Measurements from ENCODE around the gene CHRD.

Gene CHRD

DNA sequence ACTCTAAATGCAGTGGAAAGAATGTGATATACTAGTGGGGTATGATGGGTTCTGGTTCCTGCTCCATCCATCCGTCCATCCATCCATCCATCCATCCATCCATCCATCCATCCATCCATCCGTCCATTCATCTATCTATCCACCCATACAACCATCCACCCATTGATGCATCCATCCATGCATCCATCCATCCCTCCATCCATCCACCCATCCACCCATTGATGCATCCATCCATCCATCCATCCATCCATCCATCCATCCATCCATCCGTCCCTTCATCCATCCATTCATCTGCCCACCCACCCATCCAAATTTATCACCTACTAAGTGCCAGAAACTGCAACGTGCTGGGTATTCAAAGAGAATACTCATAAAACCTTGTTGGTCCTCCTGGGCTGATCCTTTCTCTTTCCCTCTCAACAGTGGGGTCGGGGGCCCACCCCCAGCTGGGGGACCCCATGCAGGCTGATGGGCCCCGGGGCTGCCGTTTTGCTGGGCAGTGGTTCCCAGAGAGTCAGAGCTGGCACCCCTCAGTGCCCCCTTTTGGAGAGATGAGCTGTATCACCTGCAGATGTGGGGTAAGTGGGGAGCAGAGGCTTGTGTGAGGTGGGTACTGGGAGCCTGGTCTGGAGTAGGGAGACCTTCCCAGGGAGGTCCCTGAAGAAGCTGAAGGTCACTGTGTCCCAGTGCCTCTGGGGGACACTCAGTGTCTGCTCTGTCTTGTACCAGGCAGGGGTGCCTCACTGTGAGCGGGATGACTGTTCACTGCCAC, 8.5 kb downstream of the CHRD start:
- H3K9me3 Mint-ChIP-seq: no peaks in the 10 kb centered on the region
- no peaks in the 10 kb centered on the region for H3K36me3 Mint-ChIP-seq (ENCODE audit: low read depth)
- H3K4me1 Mint-ChIP-seq (ENCODE audit: low read depth): no peaks in the 10 kb centered on the region
- peaks cover 19% of the 10 kb centered on the region for H3K27me3 Mint-ChIP-seq (ENCODE audit: low read depth)
- no peak overlapping the region for H3K27ac Mint-ChIP-seq
- no peak for DNase-seq (ENCODE audit: low spot score)
- H3K4me3 Mint-ChIP-seq: no peak overlapping the region

DNA sequence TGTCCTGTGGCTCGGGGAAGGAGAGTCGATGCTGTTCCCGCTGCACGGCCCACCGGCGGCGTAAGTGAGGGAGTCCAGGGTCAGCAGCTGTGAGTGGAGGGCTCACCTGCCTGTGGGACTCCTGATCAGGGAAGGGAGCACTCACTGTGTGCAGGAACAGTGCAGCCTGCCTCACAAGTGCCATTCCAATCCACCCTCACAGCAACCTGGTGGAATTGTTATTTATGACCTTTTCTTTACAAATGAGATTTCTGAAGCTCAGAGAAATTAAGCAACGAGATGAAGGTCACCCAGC, 9.0 kb downstream of the CHRD start:
- no peak for DNase-seq (ENCODE audit: low spot score)
- H3K4me1 Mint-ChIP-seq (ENCODE audit: low read depth): no peaks in the 10 kb centered on the region
- H3K27ac Mint-ChIP-seq: no peak overlapping the region
- H3K36me3 Mint-ChIP-seq (ENCODE audit: low read depth): no peaks in the 10 kb centered on the region
- no peaks in the 10 kb centered on the region for H3K9me3 Mint-ChIP-seq
- H3K27me3 Mint-ChIP-seq (ENCODE audit: low read depth): peaks cover 15% of the 10 kb centered on the region
- H3K4me3 Mint-ChIP-seq: no peak overlapping the region

DNA sequence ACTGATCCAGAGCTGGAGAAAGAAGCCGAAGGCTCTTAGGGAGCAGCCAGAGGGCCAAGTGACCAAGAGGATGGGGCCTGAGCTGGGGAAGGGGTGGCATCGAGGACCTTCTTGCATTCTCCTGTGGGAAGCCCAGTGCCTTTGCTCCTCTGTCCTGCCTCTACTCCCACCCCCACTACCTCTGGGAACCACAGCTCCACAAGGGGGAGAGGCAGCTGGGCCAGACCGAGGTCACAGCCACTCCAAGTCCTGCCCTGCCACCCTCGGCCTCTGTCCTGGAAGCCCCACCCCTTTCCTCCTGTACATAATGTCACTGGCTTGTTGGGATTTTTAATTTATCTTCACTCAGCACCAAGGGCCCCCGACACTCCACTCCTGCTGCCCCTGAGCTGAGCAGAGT, 9.5 kb downstream of the CHRD start:
- Mint-ChIP-seq H3K4me1 (ENCODE audit: low read depth) (no peaks in the 10 kb centered on the region), H3K9me3 (no peaks in the 10 kb centered on the region), H3K27me3 (ENCODE audit: low read depth) (peaks cover 11% of the 10 kb centered on the region), H3K4me3 (no peak overlapping the region), H3K36me3 (ENCODE audit: low read depth) (no peaks in the 10 kb centered on the region), H3K27ac (no peak overlapping the region)
- no peak for DNase-seq (ENCODE audit: low spot score)

DNA sequence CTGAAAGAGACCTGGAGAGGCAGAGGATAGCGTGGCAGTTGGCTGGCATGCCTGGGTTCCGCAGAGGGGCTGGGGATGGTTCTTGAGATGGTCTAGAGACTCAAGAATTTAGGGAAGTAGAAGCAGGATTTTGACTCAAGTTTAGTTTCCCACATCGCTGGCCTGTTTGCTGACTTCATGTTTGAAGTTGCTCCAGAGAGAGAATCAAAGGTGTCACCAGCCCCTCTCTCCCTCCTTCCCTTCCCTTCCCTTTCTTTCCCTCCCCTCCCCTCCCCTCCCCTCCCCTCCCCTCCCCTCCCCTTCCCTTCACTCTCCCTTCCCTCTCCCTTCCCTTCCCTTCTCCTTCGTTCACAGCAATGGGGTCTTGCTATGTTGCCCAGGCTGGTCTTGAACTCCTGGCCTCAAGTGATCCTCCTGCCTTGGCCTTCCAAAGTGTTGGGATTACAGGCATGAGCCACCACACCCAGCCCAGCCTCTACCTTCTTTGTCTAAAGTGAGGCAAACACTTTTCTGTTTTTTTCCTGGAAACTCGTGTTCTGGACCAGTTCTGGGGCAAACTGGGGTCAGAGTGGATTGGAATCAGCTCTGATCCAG, 10.2 kb downstream of the CHRD start:
- Mint-ChIP-seq H3K27ac (no peak overlapping the region), H3K36me3 (ENCODE audit: low read depth) (no peaks in the 10 kb centered on the region), H3K4me3 (no peak overlapping the region), H3K4me1 (ENCODE audit: low read depth) (no peaks in the 10 kb centered on the region), H3K9me3 (no peaks in the 10 kb centered on the region), H3K27me3 (ENCODE audit: low read depth) (peaks cover 11% of the 10 kb centered on the region)
- DNase-seq (ENCODE audit: low spot score): no peak

DNA sequence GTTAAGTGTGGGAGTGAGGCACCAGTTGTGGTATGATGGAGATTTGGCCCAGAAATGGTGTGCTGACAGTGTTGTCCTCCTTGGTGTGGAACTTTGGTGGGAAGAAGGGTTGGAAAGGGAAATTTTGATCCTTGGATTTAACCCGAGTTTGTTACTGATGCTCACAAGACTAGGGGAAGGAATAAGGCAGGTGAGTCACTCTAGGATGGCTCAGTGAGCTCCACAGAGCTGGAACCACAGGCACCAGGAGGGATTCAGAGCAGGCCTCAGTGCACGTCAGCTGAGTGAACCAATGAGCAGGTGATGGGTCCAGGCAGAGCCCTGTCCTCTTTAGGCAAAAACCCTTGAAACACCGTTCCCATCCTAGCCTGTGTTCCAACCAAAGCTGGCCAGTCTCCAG, 11.4 kb downstream of the CHRD start:
- Mint-ChIP-seq H3K27me3 (ENCODE audit: low read depth) (peaks cover 11% of the 10 kb centered on the region), H3K36me3 (ENCODE audit: low read depth) (no peaks in the 10 kb centered on the region), H3K27ac (no peak overlapping the region)

DNA sequence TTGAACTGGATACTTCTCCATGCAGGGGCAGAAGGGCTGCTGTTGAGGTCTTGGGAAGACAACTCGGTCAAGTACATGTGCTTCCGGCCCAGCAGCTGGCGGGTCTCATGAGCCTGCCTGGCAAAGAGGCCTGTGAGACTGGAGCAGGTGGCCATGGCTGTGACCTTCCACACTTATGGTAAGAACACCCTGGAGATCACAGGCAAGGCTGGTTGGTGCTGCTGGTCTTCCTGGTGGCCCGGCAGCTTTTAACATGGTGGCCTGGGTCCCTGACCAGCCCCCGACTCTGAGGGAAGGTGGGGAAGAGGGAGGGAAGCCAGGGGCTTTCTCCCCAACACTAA, 15.4 kb downstream of the CHRD start:
- no peak for DNase-seq (ENCODE audit: low spot score)
- Mint-ChIP-seq H3K4me1 (ENCODE audit: low read depth) (no peaks in the 10 kb centered on the region), H3K27ac (no peak overlapping the region), H3K4me3 (no peak overlapping the region), H3K36me3 (ENCODE audit: low read depth) (no peaks in the 10 kb centered on the region), H3K9me3 (no peaks in the 10 kb centered on the region), H3K27me3 (ENCODE audit: low read depth) (peaks cover 20% of the 10 kb centered on the region)

More for the DNA sequence above, 11.4 kb downstream of the CHRD start:
- Mint-ChIP-seq H3K4me3 (no peak overlapping the region), H3K4me1 (ENCODE audit: low read depth) (no peaks in the 10 kb centered on the region), H3K9me3 (no peaks in the 10 kb centered on the region)
- DNase-seq (ENCODE audit: low spot score): no peak

DNA sequence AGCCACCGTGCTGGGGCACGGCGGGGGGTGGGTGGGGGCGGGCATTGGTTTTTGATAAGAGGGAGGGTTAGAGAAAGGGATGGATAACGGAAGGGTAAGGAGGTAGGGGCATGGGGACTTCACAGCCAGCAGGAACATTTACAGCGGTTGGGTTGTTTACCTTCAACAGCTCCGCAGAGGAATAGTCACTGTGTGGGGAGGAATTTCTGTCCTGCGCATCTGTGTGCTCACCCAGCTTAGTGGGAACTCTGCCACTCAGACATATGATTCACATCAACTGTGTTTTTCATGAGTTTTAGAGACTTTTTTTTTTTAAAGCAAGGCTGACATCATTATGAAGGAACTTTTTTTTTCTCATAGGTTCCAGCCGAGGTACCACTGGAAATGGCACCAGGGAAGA, 19.6 kb downstream of the CHRD start:
- Mint-ChIP-seq H3K4me1 (ENCODE audit: low read depth) (no peaks in the 10 kb centered on the region), H3K27ac (no peak overlapping the region), H3K27me3 (ENCODE audit: low read depth) (peaks cover 18% of the 10 kb centered on the region), H3K4me3 (no peak overlapping the region), H3K36me3 (ENCODE audit: low read depth) (no peaks in the 10 kb centered on the region), H3K9me3 (no peaks in the 10 kb centered on the region)
- DNase-seq (ENCODE audit: low spot score): no peak

DNA sequence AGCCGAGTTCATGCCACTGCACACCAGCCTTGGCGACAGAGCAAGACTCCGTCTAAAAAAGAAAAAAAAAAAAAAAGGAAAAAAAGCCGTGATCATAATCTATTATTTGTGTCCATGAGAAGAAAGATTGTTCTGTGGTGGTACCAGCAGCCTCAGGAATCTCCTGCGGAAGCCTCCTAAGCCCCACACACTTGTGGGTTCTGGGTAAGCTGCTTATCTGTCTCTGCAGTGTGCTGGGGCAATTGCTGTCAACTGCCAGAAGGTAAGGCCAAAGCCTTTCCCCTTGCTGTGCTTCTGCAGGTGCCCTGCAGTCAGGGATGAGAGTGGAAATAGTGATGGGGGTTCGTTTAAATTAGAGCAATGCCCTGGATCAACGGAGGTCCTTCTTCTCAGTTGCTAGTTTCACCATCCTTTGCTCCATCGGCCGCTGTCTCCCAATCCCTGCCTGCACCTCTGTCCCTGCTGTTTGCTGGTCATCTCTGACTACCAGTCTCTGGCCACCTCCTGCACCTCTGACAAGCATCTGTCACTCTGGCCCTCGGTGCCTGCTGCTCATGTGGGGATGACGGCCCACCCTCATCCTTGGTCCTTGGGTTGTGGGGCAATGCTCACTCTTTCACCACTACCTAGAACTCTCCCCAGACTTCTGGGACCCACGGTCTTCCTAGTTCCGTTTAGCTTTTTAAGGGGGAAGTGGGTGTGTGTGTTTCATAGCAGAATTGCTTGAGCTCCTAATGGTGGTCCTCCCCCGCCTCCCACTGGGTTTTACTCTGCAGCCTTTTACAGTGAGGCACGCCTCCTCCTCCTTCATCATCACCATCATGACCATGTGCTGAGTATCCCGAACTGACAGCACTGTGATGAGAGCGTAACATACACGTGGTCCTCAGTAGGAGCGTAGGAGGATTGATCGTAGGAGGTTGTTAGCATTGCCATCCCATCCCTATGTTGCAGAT, 25.5 kb downstream of the CHRD start:
- H3K27ac Mint-ChIP-seq: no peak overlapping the region
- no peak for DNase-seq (ENCODE audit: low spot score)
- no peak overlapping the region for H3K4me3 Mint-ChIP-seq

DNA sequence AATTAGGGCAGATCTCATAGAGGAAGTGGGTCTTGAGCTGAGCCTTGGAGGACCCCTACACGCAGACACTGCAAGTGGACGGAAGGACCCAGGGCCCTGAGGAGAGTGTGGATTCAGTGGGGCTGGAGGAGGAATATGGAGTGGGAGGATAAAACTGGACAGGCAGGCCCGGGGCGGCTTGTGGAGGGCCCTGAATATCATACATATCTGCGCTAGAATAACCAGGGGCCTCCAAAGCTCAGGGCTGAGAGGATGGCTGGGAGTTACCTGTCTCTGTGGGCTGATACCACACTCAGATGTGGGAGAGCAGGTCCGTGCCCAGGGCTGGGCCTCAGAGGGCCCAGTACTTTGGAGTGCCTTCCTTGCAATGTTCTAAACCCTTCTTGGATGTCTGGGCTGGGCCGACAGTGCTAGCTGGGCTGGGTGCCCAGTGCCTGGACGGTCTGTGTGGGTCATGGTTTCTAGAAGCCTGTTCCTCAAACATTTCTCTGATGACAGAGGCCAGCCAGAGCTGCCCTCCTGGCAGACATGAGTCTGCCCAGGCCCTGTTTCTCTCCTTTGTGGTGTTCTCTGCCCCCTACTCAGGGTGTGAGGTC, 29.6 kb downstream of the CHRD start:
- no peaks in the 10 kb centered on the region for H3K4me1 Mint-ChIP-seq (ENCODE audit: low read depth)
- H3K27ac Mint-ChIP-seq: no peak overlapping the region

More for the DNA sequence above, 25.5 kb downstream of the CHRD start:
- Mint-ChIP-seq H3K27me3 (ENCODE audit: low read depth) (peaks cover 7% of the 10 kb centered on the region), H3K9me3 (no peaks in the 10 kb centered on the region), H3K36me3 (ENCODE audit: low read depth) (no peaks in the 10 kb centered on the region), H3K4me1 (ENCODE audit: low read depth) (no peaks in the 10 kb centered on the region)

DNA sequence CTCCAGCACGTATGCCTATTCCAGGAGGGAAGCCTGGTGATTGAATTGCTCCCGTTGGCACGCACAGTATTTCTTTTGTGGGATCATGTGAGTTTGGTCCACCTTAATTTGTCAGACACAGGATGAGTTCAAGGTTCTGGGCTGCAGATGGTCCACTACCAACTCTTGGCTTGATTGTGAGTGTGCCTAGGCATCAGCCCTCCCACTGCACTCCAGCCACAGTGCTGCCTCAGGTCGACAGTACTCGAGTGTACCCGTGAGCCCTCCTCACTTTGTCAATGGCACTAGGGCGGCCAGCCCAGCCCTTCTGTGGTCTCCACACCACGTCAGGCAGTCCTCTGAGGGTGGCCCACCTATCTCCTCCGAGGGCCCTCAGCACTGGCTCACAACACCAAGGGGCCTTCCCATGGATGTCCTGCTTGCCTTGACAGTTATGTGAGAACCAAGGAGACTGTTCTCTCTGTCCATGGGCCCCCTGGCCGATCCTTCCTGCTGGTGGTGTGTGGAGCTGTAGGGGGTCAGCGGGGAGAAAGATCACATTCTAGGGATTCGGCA, 30.2 kb downstream of the CHRD start:
- Mint-ChIP-seq H3K36me3 (ENCODE audit: low read depth) (no peaks in the 10 kb centered on the region), H3K27me3 (ENCODE audit: low read depth) (peaks cover 2% of the 10 kb centered on the region), H3K9me3 (no peaks in the 10 kb centered on the region), H3K4me1 (ENCODE audit: low read depth) (no peaks in the 10 kb centered on the region), H3K4me3 (no peak overlapping the region), H3K27ac (no peak overlapping the region)
- no peak for DNase-seq (ENCODE audit: low spot score)

More for the DNA sequence above, 29.6 kb downstream of the CHRD start:
- Mint-ChIP-seq H3K27me3 (ENCODE audit: low read depth) (peaks cover 2% of the 10 kb centered on the region), H3K4me3 (no peak overlapping the region), H3K36me3 (ENCODE audit: low read depth) (no peaks in the 10 kb centered on the region), H3K9me3 (no peaks in the 10 kb centered on the region)
- no peak for DNase-seq (ENCODE audit: low spot score)

DNA sequence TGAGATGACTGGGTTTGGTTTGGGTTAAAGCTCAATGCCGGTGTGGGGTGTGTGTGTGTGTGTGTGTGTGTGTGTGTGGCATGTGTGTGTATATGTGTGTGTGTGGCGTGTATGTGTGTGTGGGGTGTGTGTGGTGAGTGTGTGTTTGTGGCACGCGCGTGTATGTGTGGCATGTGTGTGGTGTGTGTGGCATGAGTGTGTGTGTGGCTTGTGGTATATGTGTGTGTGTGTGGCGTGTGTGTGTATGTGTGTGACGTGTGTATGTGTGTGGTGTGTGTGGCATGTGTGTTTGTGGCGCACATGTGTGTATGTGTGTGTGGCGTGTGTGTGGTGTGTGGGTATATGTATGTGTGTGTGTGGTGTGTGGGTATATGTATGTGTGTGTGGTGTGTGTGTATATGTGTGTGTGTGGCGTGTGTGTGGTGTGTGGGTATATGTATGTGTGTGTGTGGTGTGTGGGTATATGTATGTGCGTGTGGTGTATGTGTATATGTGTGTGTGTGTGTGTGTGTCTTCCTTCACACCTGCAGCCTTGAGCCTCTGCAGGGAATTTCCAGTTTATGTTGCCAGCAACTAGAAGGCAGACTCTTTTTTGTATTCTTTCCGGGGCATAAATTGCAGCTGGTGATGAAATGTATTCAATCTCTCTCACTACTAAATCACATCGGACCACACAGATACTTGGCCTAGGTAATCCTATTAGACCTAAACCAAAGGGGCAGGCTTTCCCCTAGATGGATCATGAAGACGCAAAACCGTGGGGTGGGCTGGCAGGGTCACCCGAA, 34.8 kb downstream of the CHRD start:
- Mint-ChIP-seq H3K9me3 (no peaks in the 10 kb centered on the region), H3K36me3 (ENCODE audit: low read depth) (no peaks in the 10 kb centered on the region), H3K4me1 (ENCODE audit: low read depth) (no peaks in the 10 kb centered on the region), H3K4me3 (no peak overlapping the region), H3K27ac (no peak overlapping the region), H3K27me3 (ENCODE audit: low read depth) (peaks cover 5% of the 10 kb centered on the region)
- DNase-seq (ENCODE audit: low spot score): no peak

DNA sequence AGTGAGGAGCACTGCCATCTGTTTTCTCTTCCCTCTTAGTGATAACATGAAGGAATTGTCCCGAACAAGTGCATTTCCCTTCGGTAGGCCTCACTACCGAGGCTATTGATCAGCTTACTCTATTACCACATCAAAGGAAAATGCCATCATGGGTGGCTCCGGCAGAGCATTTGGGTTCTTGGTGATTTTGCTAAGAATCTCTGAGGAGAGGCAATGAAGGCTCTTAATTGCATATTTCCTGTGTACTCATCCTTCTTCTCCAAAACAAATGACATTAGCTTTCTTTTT, 35.3 kb downstream of the CHRD start:
- no peak overlapping the region for H3K27ac Mint-ChIP-seq
- peaks cover 10% of the 10 kb centered on the region for H3K27me3 Mint-ChIP-seq (ENCODE audit: low read depth)

DNA sequence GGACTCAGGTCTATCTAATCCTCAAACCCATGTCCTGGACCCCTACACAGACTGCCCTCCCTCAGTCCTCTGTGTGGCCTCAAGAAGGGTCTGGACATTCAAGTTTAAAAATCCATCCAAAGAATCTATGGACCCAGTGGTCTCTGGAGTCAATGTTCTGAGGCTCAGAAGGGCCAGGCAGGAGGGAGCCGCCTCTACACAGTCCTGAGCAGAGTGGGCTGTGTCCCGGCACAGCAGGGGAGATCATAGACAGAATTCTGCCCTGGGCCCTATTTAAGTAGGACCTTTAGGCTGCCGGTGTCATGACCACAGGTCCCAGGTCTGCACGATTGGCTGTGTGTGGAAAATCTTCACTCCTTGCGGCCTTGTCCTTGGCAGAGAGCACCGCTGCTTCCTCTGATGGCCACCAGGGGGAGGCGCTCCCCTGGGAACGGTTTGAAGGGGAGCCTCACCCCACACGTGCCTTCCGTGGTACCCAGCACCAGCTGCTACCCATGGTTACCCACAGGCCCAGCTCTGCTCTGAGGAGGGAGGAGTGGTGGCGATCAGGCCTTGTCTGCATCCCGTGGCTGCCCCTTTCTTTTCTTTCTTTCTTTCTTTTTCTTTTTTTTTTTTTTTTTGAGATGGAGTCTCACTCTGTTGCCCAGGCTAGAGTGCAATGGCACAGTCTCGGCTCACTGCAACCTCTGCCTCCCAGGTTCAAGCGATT, 37.9 kb downstream of the CHRD start:
- Mint-ChIP-seq H3K9me3 (no peaks in the 10 kb centered on the region), H3K4me1 (ENCODE audit: low read depth) (no peaks in the 10 kb centered on the region), H3K36me3 (ENCODE audit: low read depth) (no peaks in the 10 kb centered on the region), H3K27ac (no peak overlapping the region), H3K27me3 (ENCODE audit: low read depth) (peaks cover 11% of the 10 kb centered on the region), H3K4me3 (no peak overlapping the region)
- peak; percentile 43 for DNase-seq (ENCODE audit: low spot score)

More for the DNA sequence above, 35.3 kb downstream of the CHRD start:
- Mint-ChIP-seq H3K4me3 (no peak overlapping the region), H3K4me1 (ENCODE audit: low read depth) (no peaks in the 10 kb centered on the region), H3K9me3 (no peaks in the 10 kb centered on the region), H3K36me3 (ENCODE audit: low read depth) (no peaks in the 10 kb centered on the region)
- no peak for DNase-seq (ENCODE audit: low spot score)
